ENCODE data around the gene PLLP.

DNA sequence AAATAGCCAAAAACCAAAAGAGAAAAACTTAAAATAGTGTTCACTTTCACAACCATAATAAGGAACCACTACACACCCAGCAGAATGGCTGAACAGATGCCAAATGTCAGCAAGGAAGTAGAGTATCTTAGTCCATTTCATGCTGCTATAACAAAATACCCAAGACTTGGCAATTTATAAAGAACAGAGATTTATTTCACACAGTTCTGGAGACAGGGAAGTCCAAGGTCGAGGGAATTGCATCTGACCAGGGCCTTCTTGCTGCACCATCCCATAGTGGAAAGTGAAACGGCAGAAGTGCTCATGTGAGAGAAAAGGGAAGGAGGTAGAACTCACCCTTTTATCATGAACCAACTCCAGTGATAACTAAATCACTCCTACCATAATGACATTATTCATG lies 40.3 kb upstream of the PLLP start:
- no peak for TF ChIP-seq MYC (IDR thresholded peaks at IDR 0.05; ENCODE audit: insufficient read depth, insufficient read length, insufficient replicate concordance, low read length, severe bottlenecking)
- no peak for TF ChIP-seq ZSCAN29 (IDR thresholded peaks at IDR 0.05)
- TF ChIP-seq, protein P1, sequence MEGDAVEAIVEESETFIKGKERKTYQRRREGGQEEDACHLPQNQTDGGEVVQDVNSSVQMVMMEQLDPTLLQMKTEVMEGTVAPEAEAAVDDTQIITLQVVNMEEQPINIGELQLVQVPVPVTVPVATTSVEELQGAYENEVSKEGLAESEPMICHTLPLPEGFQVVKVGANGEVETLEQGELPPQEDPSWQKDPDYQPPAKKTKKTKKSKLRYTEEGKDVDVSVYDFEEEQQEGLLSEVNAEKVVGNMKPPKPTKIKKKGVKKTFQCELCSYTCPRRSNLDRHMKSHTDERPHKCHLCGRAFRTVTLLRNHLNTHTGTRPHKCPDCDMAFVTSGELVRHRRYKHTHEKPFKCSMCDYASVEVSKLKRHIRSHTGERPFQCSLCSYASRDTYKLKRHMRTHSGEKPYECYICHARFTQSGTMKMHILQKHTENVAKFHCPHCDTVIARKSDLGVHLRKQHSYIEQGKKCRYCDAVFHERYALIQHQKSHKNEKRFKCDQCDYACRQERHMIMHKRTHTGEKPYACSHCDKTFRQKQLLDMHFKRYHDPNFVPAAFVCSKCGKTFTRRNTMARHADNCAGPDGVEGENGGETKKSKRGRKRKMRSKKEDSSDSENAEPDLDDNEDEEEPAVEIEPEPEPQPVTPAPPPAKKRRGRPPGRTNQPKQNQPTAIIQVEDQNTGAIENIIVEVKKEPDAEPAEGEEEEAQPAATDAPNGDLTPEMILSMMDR (IDR thresholded peaks at IDR 0.05 in 2 of 3, conservative IDR thresholded peaks at IDR 0.05 in 1 of 3; ENCODE audit: control insufficient read depth in 2 of 3, extremely low read depth in 1 of 3, insufficient read depth in 1 of 3, low read depth in 3 of 3, low read length in 3 of 3), result no peak
- TF ChIP-seq SUZ12 (IDR thresholded peaks at IDR 0.05; ENCODE audit: unreplicated experiment), result no peak
- no peak for TF ChIP-seq RAD21 (IDR thresholded peaks at IDR 0.05; ENCODE audit: insufficient read depth, low read depth, low read length)
- TF ChIP-seq, protein P2, sequence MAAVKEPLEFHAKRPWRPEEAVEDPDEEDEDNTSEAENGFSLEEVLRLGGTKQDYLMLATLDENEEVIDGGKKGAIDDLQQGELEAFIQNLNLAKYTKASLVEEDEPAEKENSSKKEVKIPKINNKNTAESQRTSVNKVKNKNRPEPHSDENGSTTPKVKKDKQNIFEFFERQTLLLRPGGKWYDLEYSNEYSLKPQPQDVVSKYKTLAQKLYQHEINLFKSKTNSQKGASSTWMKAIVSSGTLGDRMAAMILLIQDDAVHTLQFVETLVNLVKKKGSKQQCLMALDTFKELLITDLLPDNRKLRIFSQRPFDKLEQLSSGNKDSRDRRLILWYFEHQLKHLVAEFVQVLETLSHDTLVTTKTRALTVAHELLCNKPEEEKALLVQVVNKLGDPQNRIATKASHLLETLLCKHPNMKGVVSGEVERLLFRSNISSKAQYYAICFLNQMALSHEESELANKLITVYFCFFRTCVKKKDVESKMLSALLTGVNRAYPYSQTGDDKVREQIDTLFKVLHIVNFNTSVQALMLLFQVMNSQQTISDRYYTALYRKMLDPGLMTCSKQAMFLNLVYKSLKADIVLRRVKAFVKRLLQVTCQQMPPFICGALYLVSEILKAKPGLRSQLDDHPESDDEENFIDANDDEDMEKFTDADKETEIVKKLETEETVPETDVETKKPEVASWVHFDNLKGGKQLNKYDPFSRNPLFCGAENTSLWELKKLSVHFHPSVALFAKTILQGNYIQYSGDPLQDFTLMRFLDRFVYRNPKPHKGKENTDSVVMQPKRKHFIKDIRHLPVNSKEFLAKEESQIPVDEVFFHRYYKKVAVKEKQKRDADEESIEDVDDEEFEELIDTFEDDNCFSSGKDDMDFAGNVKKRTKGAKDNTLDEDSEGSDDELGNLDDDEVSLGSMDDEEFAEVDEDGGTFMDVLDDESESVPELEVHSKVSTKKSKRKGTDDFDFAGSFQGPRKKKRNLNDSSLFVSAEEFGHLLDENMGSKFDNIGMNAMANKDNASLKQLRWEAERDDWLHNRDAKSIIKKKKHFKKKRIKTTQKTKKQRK (IDR thresholded peaks at IDR 0.05; ENCODE audit: low read depth, low read length), result no peak
